Activated CD8-positive, alpha-beta memory T cell treated with anti-CD3 and anti-CD28 coated beads, Interleukin-2, amount 50 U/mL, for 48 hours (primary cell): ENCODE data around the gene MIEN1.
"Not testable (repeated sequence)": the region's sequence is repeated elsewhere in the genome, so short reads cannot be mapped to it uniquely, and the experiment has no call there.

Experiments
- DNase-seq: peaks from one replicate; pipeline ENCODE4 v3.0.0-alpha.2; 2020

MIEN1 gene

GRCh38 chr17:39738983-39739884, 8.9 kb upstream of the MIEN1 start:
- no peak for DNase-seq

- peak; percentile 72 for DNase-seq
These were observed 8.2 kb upstream of the MIEN1 start for GRCh38 chr17:39738568-39738901.

- peak; percentile 56 for DNase-seq
These were observed 7.6 kb upstream of the MIEN1 start, which contains the start of gene GRB7 for GRCh38 chr17:39737760-39738567. TSS of gene GRB7 (plus strand) at chr17:39737938. CDS start at chr17:39742302, 4,364 bp downstream.

GRCh38 chr17:39737206-39737759, 7.0 kb upstream of the MIEN1 start:
- DNase-seq = no peak

DNA sequence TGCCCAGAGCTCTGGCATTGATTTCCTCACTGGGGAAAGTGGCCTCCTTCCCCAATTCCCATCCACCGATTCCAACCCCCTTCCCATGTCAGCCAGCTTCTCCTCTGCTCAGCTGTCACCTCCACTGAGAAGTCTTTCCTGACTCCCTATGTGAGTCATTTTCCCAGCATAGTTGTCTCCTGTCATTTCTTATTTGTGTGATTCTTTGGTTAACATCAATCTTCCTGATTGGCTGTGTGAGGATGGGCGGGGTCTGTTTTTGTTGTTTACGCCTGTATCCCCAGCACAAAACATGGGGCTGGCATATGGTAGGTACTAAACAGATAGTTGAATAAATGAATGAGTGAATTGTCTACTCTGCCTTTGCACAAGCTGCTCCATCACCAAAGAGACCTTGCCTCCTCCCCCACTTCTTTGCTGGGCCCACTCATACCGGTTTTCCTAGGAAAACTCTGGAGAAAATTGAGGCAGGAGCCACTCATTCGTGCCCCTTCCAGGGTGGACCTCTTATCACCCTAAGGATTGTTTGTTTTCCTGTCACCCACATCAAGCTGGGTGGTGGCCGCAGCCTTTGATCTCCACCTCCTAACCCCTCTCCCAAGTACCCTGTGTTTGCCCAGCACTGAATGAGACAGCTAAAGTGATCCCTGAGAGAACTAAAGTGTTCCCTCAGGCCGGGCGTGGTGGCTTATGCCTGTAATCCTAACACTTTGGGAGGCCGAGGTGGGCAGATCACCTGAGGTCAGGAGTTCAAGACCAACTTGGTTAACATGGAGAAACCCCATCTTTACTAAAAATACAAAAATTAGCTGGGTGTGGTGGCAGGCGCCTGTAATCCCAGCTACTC, 6.2 kb upstream of the MIEN1 start:
- DNase-seq = no peak

DNA sequence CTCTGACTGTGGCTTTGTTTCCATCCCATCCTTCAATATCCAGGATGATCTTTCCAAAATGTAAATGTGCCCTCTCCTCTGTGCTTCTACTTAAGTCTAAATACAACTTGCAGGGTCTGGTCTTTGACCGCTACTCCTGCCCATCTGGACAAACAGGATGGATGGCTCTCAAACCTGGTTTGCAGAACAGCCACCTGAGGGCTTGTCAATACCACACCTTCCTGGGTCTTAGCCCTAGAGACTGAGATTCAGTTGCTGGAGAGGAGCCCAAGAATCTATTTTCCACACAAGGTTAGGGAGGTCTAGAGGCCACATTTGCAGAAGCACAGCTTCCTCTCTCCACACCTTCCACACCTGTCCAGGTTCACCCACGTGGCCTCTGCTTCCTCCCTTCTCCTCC, 5.5 kb upstream of the MIEN1 start:
- DNase-seq = no peak

DNA sequence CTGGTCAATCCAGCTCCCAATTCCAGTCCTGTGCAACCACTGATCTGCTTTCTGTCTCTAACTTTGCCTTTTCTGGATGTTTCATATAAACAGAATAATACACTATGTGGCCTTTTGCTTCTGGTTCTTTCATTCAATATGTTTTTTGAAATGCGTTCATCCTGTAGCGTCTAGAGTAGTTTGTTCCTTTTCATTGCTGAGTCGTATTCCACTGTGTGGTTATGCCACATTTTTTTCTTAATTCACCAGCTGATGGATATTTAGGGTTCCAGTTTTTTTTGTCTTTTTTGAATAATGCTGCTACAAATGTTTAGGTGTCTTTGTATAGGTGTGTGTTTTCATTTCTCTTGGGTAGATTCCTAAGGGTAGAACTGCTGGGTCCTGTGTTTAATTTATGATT, 2.3 kb upstream of the MIEN1 start:
- DNase-seq = no peak

DNA sequence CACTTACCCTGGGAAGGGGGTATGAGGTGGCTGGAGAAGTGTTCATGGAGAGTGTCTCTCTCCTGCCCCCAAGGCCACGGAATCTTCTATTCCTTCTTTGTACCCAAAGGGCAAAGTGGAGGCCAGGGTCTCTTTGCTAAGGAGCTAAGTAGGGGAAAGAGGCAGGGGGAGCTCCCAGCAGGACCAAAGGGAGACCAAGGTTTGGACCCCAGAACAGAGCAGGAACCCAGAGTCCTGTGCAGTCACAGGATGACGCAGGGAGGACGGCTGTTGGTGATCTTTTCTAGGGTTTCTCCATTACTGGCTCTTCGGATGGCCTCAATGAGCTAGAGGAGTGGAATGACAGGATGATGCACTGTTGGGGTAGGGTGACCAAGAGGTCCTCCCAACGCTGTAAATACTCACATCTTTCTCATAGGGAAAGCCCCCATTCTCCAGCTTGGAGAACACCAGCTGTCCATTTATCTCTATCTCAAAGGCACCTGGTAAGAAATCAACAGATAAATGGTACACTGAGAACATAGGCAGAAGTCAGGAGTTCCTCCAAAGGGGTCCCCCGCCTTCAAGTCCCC, 966 bp downstream of the MIEN1 start:
- no peak for DNase-seq

DNA sequence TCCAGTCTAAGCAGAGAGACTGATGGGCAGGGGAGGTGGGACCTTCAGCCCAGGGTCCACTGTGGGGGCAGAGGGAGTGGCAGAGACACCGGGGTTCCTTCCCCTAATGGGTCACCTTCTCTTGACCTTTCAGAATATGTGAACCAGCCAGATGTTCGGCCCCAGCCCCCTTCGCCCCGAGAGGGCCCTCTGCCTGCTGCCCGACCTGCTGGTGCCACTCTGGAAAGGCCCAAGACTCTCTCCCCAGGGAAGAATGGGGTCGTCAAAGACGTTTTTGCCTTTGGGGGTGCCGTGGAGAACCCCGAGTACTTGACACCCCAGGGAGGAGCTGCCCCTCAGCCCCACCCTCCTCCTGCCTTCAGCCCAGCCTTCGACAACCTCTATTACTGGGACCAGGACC, 2.8 kb downstream of the MIEN1 start:
- DNase-seq = no peak

GRCh38 chr17:39726617-39727016, 3.7 kb downstream of the MIEN1 start:
- DNase-seq = no peak

DNA sequence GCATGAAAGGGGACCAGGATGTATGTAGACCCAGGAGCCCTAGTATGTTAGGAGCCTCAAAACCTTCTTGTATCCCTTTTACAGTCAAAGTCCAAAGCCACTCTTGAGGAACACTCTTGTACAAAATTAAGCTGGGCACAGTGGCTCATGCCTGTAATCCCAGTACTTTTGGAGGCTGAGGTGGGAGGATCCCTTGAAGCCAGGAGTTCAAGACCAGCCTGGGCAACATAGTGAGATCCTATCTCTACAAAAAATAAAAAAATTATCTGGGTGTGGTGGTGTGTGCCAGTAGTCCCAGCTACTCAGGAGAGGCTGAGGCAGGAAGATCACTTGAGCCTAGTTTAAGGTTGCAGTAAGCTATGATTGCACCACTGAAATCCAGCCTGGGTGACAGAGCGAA, 4.4 kb downstream of the MIEN1 start:
- DNase-seq = not testable (repeated sequence)

DNA sequence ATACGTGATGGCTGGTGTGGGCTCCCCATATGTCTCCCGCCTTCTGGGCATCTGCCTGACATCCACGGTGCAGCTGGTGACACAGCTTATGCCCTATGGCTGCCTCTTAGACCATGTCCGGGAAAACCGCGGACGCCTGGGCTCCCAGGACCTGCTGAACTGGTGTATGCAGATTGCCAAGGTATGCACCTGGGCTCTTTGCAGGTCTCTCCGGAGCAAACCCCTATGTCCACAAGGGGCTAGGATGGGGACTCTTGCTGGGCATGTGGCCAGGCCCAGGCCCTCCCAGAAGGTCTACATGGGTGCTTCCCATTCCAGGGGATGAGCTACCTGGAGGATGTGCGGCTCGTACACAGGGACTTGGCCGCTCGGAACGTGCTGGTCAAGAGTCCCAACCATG, 5.6 kb downstream of the MIEN1 start:
- no peak for DNase-seq

- DNase-seq = no peak
These were observed 7.1 kb downstream of the MIEN1 start for GRCh38 chr17:39722965-39723848.

- no peak for DNase-seq
These were observed 8.2 kb downstream of the MIEN1 start for GRCh38 chr17:39722104-39722503.

- DNase-seq = no peak
These were observed 10.6 kb downstream of the MIEN1 start for GRCh38 chr17:39719563-39720355.

DNA sequence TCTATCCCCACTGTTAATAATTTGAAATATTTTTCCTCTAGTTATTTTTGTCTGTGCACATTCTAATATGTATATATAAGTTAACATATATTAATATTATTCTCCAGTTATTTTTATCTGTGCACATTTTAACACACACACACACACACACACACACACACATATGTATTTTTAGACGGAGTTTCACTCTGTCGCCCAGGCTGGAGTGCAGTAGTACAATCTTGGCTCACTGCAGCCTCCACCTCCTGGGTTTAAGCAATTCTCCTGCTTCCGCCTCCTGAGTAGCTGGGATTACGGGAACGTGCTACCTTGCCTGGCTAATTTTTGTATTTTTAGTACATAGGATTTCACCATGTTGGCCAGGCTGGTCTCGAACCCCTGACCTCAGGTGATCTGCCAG, 12.7 kb downstream of the MIEN1 start:
- DNase-seq = no peak

DNA sequence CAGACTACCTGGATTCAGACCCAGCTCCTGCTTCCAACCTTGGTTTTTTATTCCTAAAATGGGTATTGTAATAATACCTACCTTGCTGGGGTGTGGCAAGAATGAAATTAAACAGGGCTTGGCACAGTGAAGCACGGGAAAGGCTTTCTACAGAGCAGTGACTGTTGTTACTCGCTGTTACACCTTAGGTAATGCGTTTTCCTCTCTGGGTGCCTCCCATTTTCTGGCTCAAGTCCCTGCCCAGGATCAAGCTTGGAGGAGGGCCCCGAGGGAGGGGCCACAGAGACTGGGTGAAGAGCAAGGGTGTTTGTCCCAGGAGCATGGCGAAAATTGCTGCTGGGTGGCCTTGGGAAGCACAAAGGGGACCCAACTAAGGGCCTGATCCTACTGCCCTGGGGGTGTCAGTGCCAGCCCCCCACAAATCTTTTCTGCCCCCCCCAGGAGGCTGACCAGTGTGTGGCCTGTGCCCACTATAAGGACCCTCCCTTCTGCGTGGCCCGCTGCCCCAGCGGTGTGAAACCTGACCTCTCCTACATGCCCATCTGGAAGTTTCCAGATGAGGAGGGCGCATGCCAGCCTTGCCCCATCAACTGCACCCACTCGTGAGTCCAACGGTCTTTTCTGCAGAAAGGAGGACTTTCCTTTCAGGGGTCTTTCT, 13.3 kb downstream of the MIEN1 start:
- DNase-seq = no peak

GRCh38 chr17:39716073-39716818, 14.1 kb downstream of the MIEN1 start:
- DNase-seq = no peak

- DNase-seq = no peak
These were observed 14.8 kb downstream of the MIEN1 start for GRCh38 chr17:39715375-39716072.
